Sigmoid colon (tissue), 7 donors: ENCODE measurements around the gene MOB3B. TPM values are rescaled to one million over a fixed set of nuclear protein-coding genes. Genes with fewer than 3 reads are reported as not detected.

ENCODE experiments used
- DNase-seq: peaks from one replicate; pipeline ENCODE4 v3.0.0-alpha.2; 2019
- H3K27ac ChIP-seq, 4 donors: fragments of 200-600 bp; sonication (generic); one replicate each; pipeline ENCODE4 v1.5.1; 2016 to 2019; ENCODE audit warnings: mild to moderate bottlenecking in 1 of 4
- H3K27me3 ChIP-seq, 3 donors: fragments of 200-600 bp; sonication (generic); one replicate each; pipeline ENCODE4 v1.5.1; 2019; ENCODE audit warnings: mild to moderate bottlenecking in 1 of 3
- H3K36me3 ChIP-seq, 4 donors: fragments of 200-600 bp; sonication (generic); one replicate each; pipeline ENCODE4 v1.5.1; 2016 to 2019
- H3K4me1 ChIP-seq, 4 donors: fragments of 200-600 bp; sonication (generic); one replicate each; pipeline ENCODE4 v1.5.1; 2017 to 2019
- H3K4me3 ChIP-seq, 4 donors: fragments of 200-600 bp; sonication (generic); one replicate each; pipeline ENCODE4 v1.5.1; 2017 to 2019; ENCODE audit warnings: mild to moderate bottlenecking in 2 of 4, moderate library complexity in 1 of 4
- H3K9me3 ChIP-seq, 4 donors: fragments of 200-600 bp in 3 of 4; sonication (generic) in 3 of 4; one replicate each; pipeline versions ENCODE4 v1.5.1 to v1.6.1; 2013 to 2019
- CTCF ChIP-seq, 4 experiments: fragments of 450-650 bp in 3 of 4; fragments of 200-600 bp in 1 of 4; IDR thresholded peaks; one replicate each; pipeline ENCODE4 v1.5.1; 2016 to 2019; ENCODE audit warnings: antibody characterized with exemption in 4 of 4, mild to moderate bottlenecking in 3 of 4, moderate library complexity in 2 of 4
- EP300 ChIP-seq, 4 donors: sonication (generic); formaldehyde crosslinking; IDR thresholded peaks; one replicate each; pipeline ENCODE4 v1.6.1; 2017; ENCODE audit warnings: antibody characterized with exemption in 4 of 4
- POLR2A ChIP-seq, 2 donors: fragments of 450-650 bp; IDR thresholded peaks; one replicate each; pipeline ENCODE4 v1.6.1; 2016; ENCODE audit warnings: antibody characterized with exemption in 2 of 2, mild to moderate bottlenecking in 2 of 2, moderate library complexity in 2 of 2
- POLR2AphosphoS5 ChIP-seq, 4 donors: sonication (generic); formaldehyde crosslinking; IDR thresholded peaks; one replicate each; pipeline ENCODE4 v1.6.1; 2017; ENCODE audit warnings: antibody characterized with exemption in 4 of 4
- WGBS, 2 donors: extraction: QIAGEN DNeasy Blood & Tissue Kit; methylation state at CpG; one replicate each; pipeline ENCODE4 v1.1.7; 2013; 5-methylcytosine and 5-hydroxymethylcytosine counted together
- intact Hi-C: fragments of 100-400 bp; cut with DNase I; formaldehyde crosslinking; loops from one replicate; pipeline ENCODE4 v1.15.1; 2023
- polyA plus RNA-seq, 3 donors: library from polyadenylated mRNA; stranded (reverse); fragments of 200-250 nt; gene quantifications; one replicate each; pipeline ENCODE4 v1.2.3, GENCODE V29; 2013
- total RNA-seq, 4 donors: library from RNA; depleted of rRNA; stranded (reverse); fragments of >200 nt; gene quantifications; one replicate each; pipeline ENCODE4 v1.1.0, GENCODE V29; 2016
- donor health status: healthy with polysubstance abuse.
- donor health status: Bipolar disorder and iron deficiency.
- donor health status: healthy.

Gene MOB3B
- total and polyA plus RNA-seq, 7 donors, result 6.9 to 23.4 (median 16.1) TPM

GRCh38 chr9:27297050-27297449 is 232.6 kb downstream of the MOB3B start, which contains the start of gene EQTN:
EQTN (minus strand) TSS chr9:27297150; CDS start chr9:27297055, 95 bp downstream.
- 81% methylated on average over 7 of the region's 7 CpGs for WGBS, 2 donors
- DNase-seq, result no peak
- Histone ChIP-seq H3K36me3 (no peaks in the 10 kb centered on the region), H3K27ac (no peak within 1 kb of the TSS), H3K4me1 (no peaks in the 10 kb centered on the region), H3K27me3 (no peaks in the 10 kb centered on the region), H3K4me3 (no peak within 1 kb of the TSS), H3K9me3 (no peaks in the 10 kb centered on the region)
- TF ChIP-seq POLR2AphosphoS5 (IDR thresholded peaks at IDR 0.05), result no peak
- TF ChIP-seq CTCF (IDR thresholded peaks at IDR 0.05), result no peak
- TF ChIP-seq EP300 (IDR thresholded peaks at IDR 0.05), result no peak
- no peak for TF ChIP-seq POLR2A (IDR thresholded peaks at IDR 0.05)
- intact Hi-C loops, result no loop called here

DNA sequence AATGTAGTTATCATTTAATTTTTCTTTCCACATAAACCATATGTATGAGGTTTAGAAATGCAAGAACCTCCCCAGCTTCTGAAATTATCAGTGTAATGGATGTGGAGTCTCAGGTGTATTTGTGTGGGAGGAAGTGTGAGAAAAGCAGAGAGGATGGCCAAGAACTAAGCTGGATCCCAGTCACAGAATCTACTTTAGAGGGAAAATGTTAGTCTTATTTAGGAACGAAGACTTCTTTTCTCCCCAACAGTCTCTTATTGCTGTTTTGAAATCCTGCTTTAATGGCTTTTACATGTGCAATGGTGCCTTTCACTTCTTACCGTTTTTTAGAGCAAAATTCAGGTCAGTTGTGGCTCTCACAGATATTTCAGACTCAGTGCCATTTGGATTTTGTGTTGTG is 235.6 kb downstream of the MOB3B start:
- Histone ChIP-seq H3K4me1 (no peaks in the 10 kb centered on the region), H3K4me3 (no peak overlapping the region), H3K27me3 (no peaks in the 10 kb centered on the region), H3K27ac (no peak overlapping the region), H3K9me3 (no peaks in the 10 kb centered on the region), H3K36me3 (no peaks in the 10 kb centered on the region)
- WGBS, 2 donors, result 75 to 82% methylated on average over 2 of the region's 2 CpGs
- intact Hi-C loops, result no loop called here
- TF ChIP-seq POLR2AphosphoS5 (IDR thresholded peaks at IDR 0.05), result no peak
- no peak for TF ChIP-seq CTCF (IDR thresholded peaks at IDR 0.05)
- TF ChIP-seq EP300 (IDR thresholded peaks at IDR 0.05), result no peak
- no peak for TF ChIP-seq POLR2A (IDR thresholded peaks at IDR 0.05)
- DNase-seq, result no peak

- intact Hi-C loops, result no loop called here
These were observed 236.8 kb downstream of the MOB3B start for GRCh38 chr9:27292659-27293405.

DNA sequence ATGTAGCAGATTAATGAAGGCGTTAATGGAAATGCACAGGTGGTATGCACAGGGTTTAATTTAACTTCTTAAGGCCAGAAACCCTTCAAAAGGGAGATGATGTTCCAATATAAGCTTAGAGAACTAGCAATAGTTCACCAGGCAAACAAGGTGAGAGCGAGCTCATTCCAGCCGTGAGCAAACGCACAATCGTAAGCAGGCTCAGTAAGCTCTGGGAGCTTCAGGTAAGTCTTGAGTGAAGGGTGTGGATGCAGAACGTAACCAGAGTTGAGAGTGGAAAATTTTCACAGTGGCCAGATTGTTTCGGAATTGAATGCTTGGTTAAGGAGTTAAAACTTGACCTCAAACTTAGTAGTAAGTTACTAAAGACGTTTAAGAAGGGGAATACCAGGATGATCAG is 238.3 kb downstream of the MOB3B start:
- no peaks in the 10 kb centered on the region for H3K9me3 ChIP-seq
- no peak overlapping the region for H3K27ac ChIP-seq
- WGBS, 2 donors, result 90 to 91% methylated on average over 8 of the region's 8 CpGs
- no peaks in the 10 kb centered on the region for H3K36me3 ChIP-seq
- intact Hi-C loops, result no loop called here
- no peak for DNase-seq
- H3K4me3 ChIP-seq, result no peak overlapping the region
- H3K27me3 ChIP-seq, result no peaks in the 10 kb centered on the region
- H3K4me1 ChIP-seq, result no peaks in the 10 kb centered on the region
- TF ChIP-seq CTCF (IDR thresholded peaks at IDR 0.05) (no peak), EP300 (IDR thresholded peaks at IDR 0.05) (no peak), POLR2A (IDR thresholded peaks at IDR 0.05) (no peak), POLR2AphosphoS5 (IDR thresholded peaks at IDR 0.05) (no peak)

More at GRCh38 chr9:27292659-27293405, 236.8 kb downstream of the MOB3B start:
- H3K4me1 ChIP-seq, result no peaks in the 10 kb centered on the region
- no peaks in the 10 kb centered on the region for H3K9me3 ChIP-seq
- peak; percentile 66 for DNase-seq
- no peak overlapping the region for H3K4me3 ChIP-seq
- H3K27ac ChIP-seq, result no peak overlapping the region
- H3K27me3 ChIP-seq, result no peaks in the 10 kb centered on the region
- no peak for TF ChIP-seq POLR2A (IDR thresholded peaks at IDR 0.05)
- H3K36me3 ChIP-seq, result no peaks in the 10 kb centered on the region
- 82 to 87% methylated on average over 7 of the region's 7 CpGs for WGBS, 2 donors

GRCh38 chr9:27282269-27282668 is 247.3 kb downstream of the MOB3B start:
- Histone ChIP-seq H3K36me3 (no peaks in the 10 kb centered on the region), H3K4me1 (peaks cover 0 to 8% (median 0%) of the 10 kb centered on the region in 4 donors), H3K9me3 (no peaks in the 10 kb centered on the region), H3K4me3 (no peak overlapping the region), H3K27me3 (no peaks in the 10 kb centered on the region), H3K27ac (no peak overlapping the region)
- intact Hi-C loops, result no loop called here
- WGBS, 2 donors, result 72 to 94% methylated on average over 7 of the region's 7 CpGs
- no peak for DNase-seq
- TF ChIP-seq POLR2A (IDR thresholded peaks at IDR 0.05) (no peak), POLR2AphosphoS5 (IDR thresholded peaks at IDR 0.05) (no peak), CTCF (IDR thresholded peaks at IDR 0.05) (no peak), EP300 (IDR thresholded peaks at IDR 0.05) (no peak)
